ENCODE data around the gene TMEM156.
"Not testable (repeated sequence)": the region's sequence is repeated elsewhere in the genome, so short reads cannot be mapped to it uniquely, and the experiment has no call there.

Gene TMEM156

GRCh38 chr4:38990241-38990640 lies 42.0 kb downstream of the TMEM156 start:
- DNase-seq (ENCODE audit: low read depth), result no peak

GRCh38 chr4:38989487-38989886 lies 42.7 kb downstream of the TMEM156 start:
- peak; percentile 63 for DNase-seq (ENCODE audit: low read depth)

- not testable (repeated sequence) for DNase-seq (ENCODE audit: low read depth)
These were observed 43.9 kb downstream of the TMEM156 start for GRCh38 chr4:38988353-38988752.

- DNase-seq (ENCODE audit: low read depth), result no peak
These were observed 44.7 kb downstream of the TMEM156 start for GRCh38 chr4:38987491-38987890.

- DNase-seq (ENCODE audit: low read depth), result no peak
These were observed 46.7 kb downstream of the TMEM156 start for GRCh38 chr4:38985410-38986100.

GRCh38 chr4:38983787-38984598 lies 48.2 kb downstream of the TMEM156 start:
- DNase-seq (ENCODE audit: low read depth), result peak; percentile 67

- DNase-seq (ENCODE audit: low read depth), result no peak
These were observed 48.9 kb downstream of the TMEM156 start for GRCh38 chr4:38983291-38983690.

- no peak for DNase-seq (ENCODE audit: low read depth)
These were observed 49.7 kb downstream of the TMEM156 start for GRCh38 chr4:38982361-38983095.

GRCh38 chr4:38980903-38981676 lies 51.1 kb downstream of the TMEM156 start:
- peak; percentile 92 for DNase-seq (ENCODE audit: low read depth)

- peak; percentile 74 for DNase-seq (ENCODE audit: low read depth)
These were observed 52.5 kb downstream of the TMEM156 start for GRCh38 chr4:38979511-38980230.

- no peak for DNase-seq (ENCODE audit: low read depth)
These were observed 53.1 kb downstream of the TMEM156 start for GRCh38 chr4:38979081-38979480.

GRCh38 chr4:38976308-38976707 lies 55.9 kb downstream of the TMEM156 start:
- DNase-seq (ENCODE audit: low read depth), result no peak

GRCh38 chr4:38968668-38969067 lies 63.5 kb downstream of the TMEM156 start:
- DNase-seq (ENCODE audit: low read depth), result no peak

GRCh38 chr4:38967260-38968095 lies 64.7 kb downstream of the TMEM156 start:
- peak; percentile 98 for DNase-seq (ENCODE audit: low read depth)

- no peak for DNase-seq (ENCODE audit: low read depth)
These were observed 66.3 kb downstream of the TMEM156 start for GRCh38 chr4:38965866-38966265.

- no peak for DNase-seq (ENCODE audit: low read depth)
These were observed 67.0 kb downstream of the TMEM156 start for GRCh38 chr4:38964942-38965775.

GRCh38 chr4:38959248-38959647 lies 73.0 kb downstream of the TMEM156 start:
- DNase-seq (ENCODE audit: low read depth), result not testable (repeated sequence)

- peak; percentile 59 for DNase-seq (ENCODE audit: low read depth)
These were observed 73.6 kb downstream of the TMEM156 start for GRCh38 chr4:38958453-38959190.

- no peak for DNase-seq (ENCODE audit: low read depth)
These were observed 74.3 kb downstream of the TMEM156 start for GRCh38 chr4:38957893-38958292.
